Suprapubic skin (tissue), 4 donors: ENCODE data around the gene SMG7.

ENCODE experiments used
- CTCF ChIP-seq, 2 donors: fragments of 200-600 bp in 1 of 2; fragments of 450-650 bp in 1 of 2; sonication (generic) in 1 of 2; IDR thresholded peaks; one replicate each; pipeline ENCODE4 v1.5.1; 2016 to 2019; ENCODE audit warnings: antibody characterized with exemption in 2 of 2, mild to moderate bottlenecking in 1 of 2, moderate library complexity in 1 of 2
- EP300 ChIP-seq: sonication (generic); formaldehyde crosslinking; IDR thresholded peaks from one replicate; pipeline ENCODE4 v1.6.1; 2017; ENCODE audit warnings: antibody characterized with exemption
- POLR2A ChIP-seq, 2 donors: fragments of 450-650 bp; IDR thresholded peaks; one replicate each; pipeline ENCODE4 v1.6.1; 2017; ENCODE audit warnings: antibody characterized with exemption in 2 of 2, mild to moderate bottlenecking in 2 of 2, moderate library complexity in 2 of 2
- POLR2AphosphoS5 ChIP-seq, 3 donors: sonication (generic); formaldehyde crosslinking; IDR thresholded peaks; one replicate each; pipeline ENCODE4 v1.6.1; 2017; ENCODE audit warnings: antibody characterized with exemption in 3 of 3

GRCh38 chr1:183553764-183554163 is 81.5 kb downstream of the SMG7 start:
- TF ChIP-seq CTCF (IDR thresholded peaks at IDR 0.05) = no peak
- no peak for TF ChIP-seq POLR2A (IDR thresholded peaks at IDR 0.05)
- TF ChIP-seq POLR2AphosphoS5 (IDR thresholded peaks at IDR 0.05) = no peak
- TF ChIP-seq EP300 = no peak
